ENCODE results near the gene PDE5A. TPM values are rescaled to one million over a fixed set of nuclear protein-coding genes. Genes with fewer than 3 reads are reported as not detected.

The PDE5A gene
- total and polyA plus RNA-seq, 10 of the 15 experiments (the other 5 are each of a cell fraction or from before 2014, with no cell fraction given) = under 0.01 to 3.9 (median 0.26) TPM; not detected in 1

DNA sequence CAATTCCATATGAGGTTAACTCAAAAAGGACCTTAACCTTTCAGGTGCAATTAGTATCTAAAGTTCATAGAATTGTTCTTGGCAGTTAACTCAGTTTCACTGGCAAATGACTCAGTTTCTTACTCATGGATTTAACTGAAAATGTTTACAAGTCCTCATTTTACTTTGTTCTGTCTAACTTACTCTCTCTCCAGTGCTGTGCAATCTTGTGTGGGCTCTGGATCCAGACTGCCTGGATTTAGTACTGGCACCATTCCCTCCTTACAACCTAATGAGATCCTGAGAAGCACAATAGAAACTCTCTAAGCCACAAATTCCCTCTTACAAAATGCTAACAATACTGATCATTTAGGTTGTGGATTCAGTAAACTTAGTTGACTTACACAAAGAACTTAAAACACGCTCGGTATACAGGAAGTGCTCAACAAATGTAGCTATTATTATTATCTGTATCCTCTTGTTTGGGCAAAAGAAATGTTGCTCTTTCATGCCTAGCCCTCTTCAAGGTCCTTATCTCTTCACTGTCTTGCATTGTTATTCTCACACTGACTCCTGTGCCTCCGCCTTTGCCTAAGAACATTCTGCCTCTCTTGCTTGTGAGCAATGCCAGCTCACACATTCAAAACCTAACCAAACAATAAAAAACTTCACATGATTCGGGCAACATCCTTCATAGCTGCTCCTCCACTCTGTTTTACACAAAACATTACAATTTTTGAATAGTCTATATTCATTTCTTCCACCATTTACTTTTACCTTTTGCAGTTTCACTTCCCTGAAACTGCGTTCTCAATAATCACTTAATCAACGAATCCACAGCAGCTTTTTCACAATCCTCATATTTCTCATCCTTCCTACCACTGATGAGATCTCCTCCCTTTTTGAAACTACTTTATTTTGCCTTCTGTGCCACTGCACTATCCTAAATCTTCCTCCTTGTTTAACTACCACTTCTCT lies 91.8 kb downstream of the PDE5A start:
- H3K36me3 ChIP-seq (ENCODE audit: control insufficient read depth in 2 of 2, insufficient read depth in 2 of 2, low read length in 1 of 2) = no peaks in the 10 kb centered on the region
- H3K9ac ChIP-seq (ENCODE audit: control insufficient read depth, insufficient read depth, low read length) = no peak overlapping the region
- SMC1A ChIA-PET (ENCODE audit: uncharacterized antibody, unreplicated experiment) = interaction anchor here (0.6 to 0.9 kb wide), 2 partner anchors 15 to 198 kb away, joined by 3 to 5 read pairs; no protein-coding TSS in a partner anchor
- no peaks in the 10 kb centered on the region for H4K20me1 ChIP-seq (ENCODE audit: control insufficient read depth, insufficient read depth)
- intact Hi-C loops (cut with micrococcal nuclease; ENCODE audit: unreplicated experiment) (no loop called here), in situ Hi-C loops (cut with MboI) (no loop called here)
- peak overlapping the region; percentile 14; the same call in 1 of the 2 replicates for H3K4me2 ChIP-seq (ENCODE audit: control insufficient read depth, insufficient read depth)
- WGBS (ENCODE audit: insufficient coverage, insufficient replicate concordance, low lambda C conversion rate, missing lambda C conversion rate) = 53% methylated on average over 6 of the region's 6 CpGs
- ATAC-seq (peak; percentile 66), FAIRE-seq (no peak), DNase-seq (ENCODE audit: low read depth, low spot score) (no peak)
- H3K9me3 ChIP-seq (replicated peaks; ENCODE audit: control insufficient read depth, insufficient read depth, low read length) = no peaks in the 10 kb centered on the region; the same call in 2 of the 3 replicates
- RAD21 ChIA-PET (ENCODE audit: unreplicated experiment) = no interaction called here
- no peak overlapping the region for H3K4me3 ChIP-seq
- no peak overlapping the region for H3K27ac ChIP-seq (ENCODE audit: control insufficient read depth, insufficient read depth)
- POLR2A ChIA-PET = no interaction called here
- CTCF ChIA-PET = interaction anchor here (0.7 kb wide), 1 partner anchor 19 kb away, joined by 3 read pairs; no protein-coding TSS in a partner anchor
- H2AFZ ChIP-seq (ENCODE audit: control insufficient read depth, low read depth, low read length) = no peak overlapping the region
- peaks cover 8% of the 10 kb centered on the region for H3K4me1 ChIP-seq (ENCODE audit: control insufficient read depth, insufficient read depth, low read length)
- peak; percentile 55; the same call in 1 of the 2 replicates for TF ChIP-seq SPI1 (IDR thresholded peaks at IDR 0.05; ENCODE audit: borderline replicate concordance, insufficient read depth, low read depth, low read length)
- TF ChIP-seq ATF7 (IDR thresholded peaks at IDR 0.05; ENCODE audit: low read depth) = no peak
- TF ChIP-seq RCOR1 (conservative IDR thresholded peaks at IDR 0.05; ENCODE audit: low read depth, low read length) = no peak
- no peaks in the 10 kb centered on the region for H3K79me2 ChIP-seq (ENCODE audit: control insufficient read depth, insufficient read depth, low read length)
- no peaks in the 10 kb centered on the region for H3K27me3 ChIP-seq (replicated peaks in 1 of 2; ENCODE audit: control insufficient read depth in 2 of 2, insufficient read depth in 2 of 2, low read length in 1 of 2)
- no TSS peak for BruUV-seq (replicated peaks)

DNA sequence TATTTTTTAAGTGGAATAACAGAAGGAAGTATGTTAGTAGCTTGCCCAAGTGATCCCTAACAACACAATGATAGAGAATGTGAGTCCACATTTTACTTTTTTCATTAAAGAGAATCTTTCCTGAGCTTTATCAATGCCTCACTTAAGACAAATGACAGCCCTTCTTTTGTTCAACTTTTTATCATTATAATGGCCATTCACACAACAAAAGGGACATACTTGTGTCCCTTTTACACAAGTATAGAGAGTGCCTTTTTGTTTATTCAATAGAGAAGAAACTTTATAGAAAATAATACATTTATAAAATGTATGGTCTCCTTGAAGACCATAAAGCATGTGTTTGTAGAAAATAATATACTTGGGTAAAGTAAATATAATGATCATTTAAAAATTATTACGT lies 96.3 kb downstream of the PDE5A start:
- Histone ChIP-seq H3K4me1 (ENCODE audit: control insufficient read depth, insufficient read depth, low read length) (peaks cover 6% of the 10 kb centered on the region), H3K4me3 (no peak overlapping the region), H4K20me1 (ENCODE audit: control insufficient read depth, insufficient read depth) (no peaks in the 10 kb centered on the region), H3K27ac (ENCODE audit: control insufficient read depth, insufficient read depth) (no peak overlapping the region), H3K4me2 (ENCODE audit: control insufficient read depth, insufficient read depth) (no peak overlapping the region), H3K27me3 (replicated peaks in 1 of 2; ENCODE audit: control insufficient read depth in 2 of 2, insufficient read depth in 2 of 2, low read length in 1 of 2) (no peaks in the 10 kb centered on the region), H3K9me3 (replicated peaks; ENCODE audit: control insufficient read depth, insufficient read depth, low read length) (no peaks in the 10 kb centered on the region; the same call in 2 of the 3 replicates), H2AFZ (ENCODE audit: control insufficient read depth, low read depth, low read length) (no peak overlapping the region), H3K36me3 (ENCODE audit: control insufficient read depth in 2 of 2, insufficient read depth in 2 of 2, low read length in 1 of 2) (no peaks in the 10 kb centered on the region), H3K9ac (ENCODE audit: control insufficient read depth, insufficient read depth, low read length) (no peak overlapping the region), H3K79me2 (ENCODE audit: control insufficient read depth, insufficient read depth, low read length) (no peaks in the 10 kb centered on the region)
- no TSS peak for BruUV-seq (replicated peaks)
- RAD21 ChIA-PET (ENCODE audit: unreplicated experiment) = no interaction called here
- intact Hi-C loops (cut with micrococcal nuclease; ENCODE audit: unreplicated experiment) = no loop called here
- in situ Hi-C loops (cut with MboI) = no loop called here
- WGBS (ENCODE audit: insufficient coverage, insufficient replicate concordance, low lambda C conversion rate, missing lambda C conversion rate) = 95% methylated on average over 1 of the region's 1 CpG
- SMC1A ChIA-PET (ENCODE audit: uncharacterized antibody, unreplicated experiment) = no interaction called here
- CTCF ChIA-PET = no interaction called here
- no peak for FAIRE-seq
- TF ChIP-seq HDAC2 (IDR thresholded peaks at IDR 0.05) (no peak), RBBP5 (conservative IDR thresholded peaks at IDR 0.05) (no peak), POLR2A (IDR thresholded peaks at IDR 0.05; ENCODE audit: low read depth, low read length) (no peak), ZNF207 (IDR thresholded peaks at IDR 0.05; ENCODE audit: borderline replicate concordance) (no peak), RCOR1 (conservative IDR thresholded peaks at IDR 0.05; ENCODE audit: low read depth, low read length) (no peak)
- no peak for ATAC-seq
- DNase-seq (ENCODE audit: low read depth, low spot score) = no peak
- POLR2A ChIA-PET = no interaction called here

Measured in GM12878 (cell line).